Measurements from ENCODE around the gene USP10.

The USP10 gene

GRCh38 chr16:84699712-84700445 lies at the start of gene USP10:
Gene USP10 (plus strand): TSS chr16:84700000. CDS start chr16:84700091, 91 bp downstream.
- peak; percentile 69 to 71 (median 71) for DNase-seq (ENCODE audit: low read depth in 3 of 3)

- DNase-seq (ENCODE audit: low read depth in 3 of 3): no peak
Observed at GRCh38 chr16:84650062-84650991, 49.5 kb upstream of the USP10 start.

GRCh38 chr16:84652566-84652965 lies 47.2 kb upstream of the USP10 start:
- DNase-seq (ENCODE audit: low read depth in 3 of 3): peak in 1 of 3 experiments; percentile 14

- no peak for DNase-seq (ENCODE audit: low read depth in 3 of 3)
Observed at GRCh38 chr16:84654238-84654637, 45.6 kb upstream of the USP10 start.

- DNase-seq (ENCODE audit: low read depth in 3 of 3): no peak
Observed at GRCh38 chr16:84654998-84655397, 44.8 kb upstream of the USP10 start.

- no peak for DNase-seq (ENCODE audit: low read depth in 3 of 3)
Observed at GRCh38 chr16:84656649-84657048, 43.2 kb upstream of the USP10 start.

- no peak for DNase-seq (ENCODE audit: low read depth in 3 of 3)
Observed at GRCh38 chr16:84657229-84657837, 42.5 kb upstream of the USP10 start.

GRCh38 chr16:84658690-84659089 lies 41.1 kb upstream of the USP10 start:
- no peak for DNase-seq (ENCODE audit: low read depth in 3 of 3)

- no peak for DNase-seq (ENCODE audit: low read depth in 3 of 3)
Observed at GRCh38 chr16:84659656-84660300, 40.0 kb upstream of the USP10 start.

GRCh38 chr16:84660973-84661372 lies 38.8 kb upstream of the USP10 start:
- DNase-seq (ENCODE audit: low read depth in 3 of 3): no peak

- DNase-seq (ENCODE audit: low read depth in 3 of 3): no peak
Observed at GRCh38 chr16:84661418-84662060, 38.3 kb upstream of the USP10 start.

- DNase-seq (ENCODE audit: low read depth in 3 of 3): no peak
Observed at GRCh38 chr16:84662471-84662870, 37.3 kb upstream of the USP10 start.

- DNase-seq (ENCODE audit: low read depth in 3 of 3): no peak
Observed at GRCh38 chr16:84663433-84664101, 36.2 kb upstream of the USP10 start.

GRCh38 chr16:84665359-84665758 lies 34.4 kb upstream of the USP10 start:
- DNase-seq (ENCODE audit: low read depth in 3 of 3): no peak

- no peak for DNase-seq (ENCODE audit: low read depth in 3 of 3)
Observed at GRCh38 chr16:84665843-84666242, 34.0 kb upstream of the USP10 start.

- no peak for DNase-seq (ENCODE audit: low read depth in 3 of 3)
Observed at GRCh38 chr16:84667600-84668309, 32.0 kb upstream of the USP10 start.

- DNase-seq (ENCODE audit: low read depth in 3 of 3): no peak
Observed at GRCh38 chr16:84670063-84670462, 29.7 kb upstream of the USP10 start.

GRCh38 chr16:84672276-84673202 lies 27.3 kb upstream of the USP10 start:
- peak; percentile 65 to 78 (median 70) for DNase-seq (ENCODE audit: low read depth in 3 of 3)

GRCh38 chr16:84673203-84673535 lies 26.6 kb upstream of the USP10 start:
- DNase-seq (ENCODE audit: low read depth in 3 of 3): no peak

Data from stimulated activated CD4-positive, alpha-beta T cell treated with anti-CD3 and anti-CD28 coated beads, TNF-alpha, amount 100 ng/mL, for 4 hours (primary cell).